Subcutaneous abdominal adipose tissue (tissue), 5 donors: Measurements from ENCODE around the gene DENND1A.
"Not testable (repeated sequence)": the region's sequence is repeated elsewhere in the genome, so short reads cannot be mapped to it uniquely, and the experiment has no call there.

ENCODE experiments used
- H3K27ac ChIP-seq: one replicate; pipeline ENCODE4 v1.7.0; 2013; ENCODE audit warnings: low read depth, mild to moderate bottlenecking, inconsistent platforms, low read length, moderate library complexity
- H3K27me3 ChIP-seq, 5 donors: one replicate each; pipeline ENCODE4 v1.7.0; 2013; ENCODE audit warnings: low read length in 5 of 5, inconsistent platforms in 1 of 5; ENCODE audit not compliant: control insufficient read depth in 5 of 5, insufficient read depth in 4 of 5
- H3K36me3 ChIP-seq, 5 donors: one replicate each; pipeline ENCODE4 v1.7.0; 2013; ENCODE audit warnings: low read length in 5 of 5; ENCODE audit not compliant: control insufficient read depth in 5 of 5, insufficient read depth in 5 of 5
- H3K4me1 ChIP-seq, 5 donors: one replicate each; pipeline ENCODE4 v1.7.0; 2013; ENCODE audit warnings: low read length in 5 of 5, mild to moderate bottlenecking in 3 of 5, moderate library complexity in 1 of 5; ENCODE audit not compliant: control insufficient read depth in 5 of 5, insufficient read depth in 5 of 5
- H3K4me3 ChIP-seq, 5 donors: one replicate each; pipeline ENCODE4 v1.7.0; 2013; ENCODE audit warnings: low read length in 5 of 5, low read depth in 1 of 5
- H3K9ac ChIP-seq, 5 donors: one replicate each; pipeline ENCODE4 v1.7.0; 2013; ENCODE audit warnings: low read length in 5 of 5, mild to moderate bottlenecking in 4 of 5, moderate library complexity in 3 of 5
- H3K9me3 ChIP-seq, 5 donors: one replicate each; pipeline ENCODE4 v1.7.0; 2013; ENCODE audit warnings: low read length in 5 of 5; ENCODE audit not compliant: control insufficient read depth in 5 of 5
- donor health status: healthy.
- donor health status: healthy.
- donor health status: healthy.
- donor health status: healthy.
- donor health status: healthy.

The DENND1A gene

GRCh38 chr9:123636805-123637204 lies 293.1 kb downstream of the DENND1A start:
- not testable (repeated sequence) for H3K9me3 ChIP-seq, H3K27ac ChIP-seq, H3K27me3 ChIP-seq, H3K36me3 ChIP-seq, H3K9ac ChIP-seq, H3K4me3 ChIP-seq
- peaks cover 0 to 18% (median 0%) of the 10 kb centered on the region in 5 donors for H3K4me1 ChIP-seq

GRCh38 chr9:123631862-123632261 lies 298.1 kb downstream of the DENND1A start:
- no peaks in the 10 kb centered on the region for H3K27me3 ChIP-seq
- no peak overlapping the region for H3K27ac ChIP-seq
- H3K9me3 ChIP-seq = no peaks in the 10 kb centered on the region
- H3K4me3 ChIP-seq = no peak overlapping the region
- peaks cover 12 to 29% (median 20%) of the 10 kb centered on the region in 5 donors for H3K36me3 ChIP-seq
- peaks cover 0 to 5% (median 0%) of the 10 kb centered on the region in 5 donors for H3K4me1 ChIP-seq
- no peak overlapping the region for H3K9ac ChIP-seq

GRCh38 chr9:123630233-123630632 lies 299.7 kb downstream of the DENND1A start:
- H3K27ac ChIP-seq = no peak overlapping the region
- no peaks in the 10 kb centered on the region for H3K27me3 ChIP-seq
- H3K9me3 ChIP-seq = no peaks in the 10 kb centered on the region
- H3K36me3 ChIP-seq = peaks cover 12 to 40% (median 20%) of the 10 kb centered on the region in 5 donors
- H3K4me1 ChIP-seq = no peaks in the 10 kb centered on the region
- H3K4me3 ChIP-seq = no peak overlapping the region
- no peak overlapping the region for H3K9ac ChIP-seq

GRCh38 chr9:123629531-123629930 lies 300.4 kb downstream of the DENND1A start:
- Histone ChIP-seq H3K9me3 (no peaks in the 10 kb centered on the region), H3K4me1 (no peaks in the 10 kb centered on the region), H3K27me3 (no peaks in the 10 kb centered on the region), H3K27ac (no peak overlapping the region), H3K36me3 (peaks cover 13 to 40% (median 20%) of the 10 kb centered on the region in 5 donors), H3K4me3 (no peak overlapping the region), H3K9ac (no peak overlapping the region)

GRCh38 chr9:123622711-123623241 lies 307.1 kb downstream of the DENND1A start:
- no peak overlapping the region for H3K27ac ChIP-seq
- no peak overlapping the region for H3K4me3 ChIP-seq
- H3K36me3 ChIP-seq = peaks cover 6 to 19% (median 10%) of the 10 kb centered on the region in 5 donors
- no peaks in the 10 kb centered on the region for H3K4me1 ChIP-seq
- H3K9ac ChIP-seq = no peak overlapping the region
- H3K27me3 ChIP-seq = no peaks in the 10 kb centered on the region
- no peaks in the 10 kb centered on the region for H3K9me3 ChIP-seq

GRCh38 chr9:123620239-123620638 lies 309.7 kb downstream of the DENND1A start:
- H3K27ac ChIP-seq = no peak overlapping the region
- H3K9me3 ChIP-seq = no peaks in the 10 kb centered on the region
- no peaks in the 10 kb centered on the region for H3K27me3 ChIP-seq
- no peaks in the 10 kb centered on the region for H3K4me1 ChIP-seq
- H3K36me3 ChIP-seq = peaks cover 0 to 7% (median 4%) of the 10 kb centered on the region in 5 donors
- H3K4me3 ChIP-seq = no peak overlapping the region
- no peak overlapping the region for H3K9ac ChIP-seq

GRCh38 chr9:123617952-123618678 lies 311.8 kb downstream of the DENND1A start:
- Histone ChIP-seq H3K36me3 (peaks cover 0 to 10% (median 2%) of the 10 kb centered on the region in 5 donors), H3K9ac (no peak overlapping the region), H3K27me3 (no peaks in the 10 kb centered on the region), H3K9me3 (no peaks in the 10 kb centered on the region), H3K27ac (no peak overlapping the region), H3K4me3 (no peak overlapping the region), H3K4me1 (no peaks in the 10 kb centered on the region)

- Histone ChIP-seq H3K27me3 (no peaks in the 10 kb centered on the region), H3K4me1 (no peaks in the 10 kb centered on the region), H3K27ac (no peak overlapping the region), H3K9me3 (no peaks in the 10 kb centered on the region), H3K36me3 (peaks cover 0 to 10% (median 3%) of the 10 kb centered on the region in 5 donors), H3K9ac (no peak overlapping the region), H3K4me3 (no peak overlapping the region)
These were observed 312.6 kb downstream of the DENND1A start for GRCh38 chr9:123617286-123617685.

- Histone ChIP-seq H3K36me3 (peaks cover 0 to 10% (median 3%) of the 10 kb centered on the region in 5 donors), H3K4me3 (no peak overlapping the region), H3K4me1 (no peaks in the 10 kb centered on the region), H3K27ac (no peak overlapping the region), H3K9me3 (no peaks in the 10 kb centered on the region), H3K9ac (no peak overlapping the region), H3K27me3 (no peaks in the 10 kb centered on the region)
These were observed 313.2 kb downstream of the DENND1A start for GRCh38 chr9:123616707-123617106.

GRCh38 chr9:123615381-123615780 lies 314.5 kb downstream of the DENND1A start:
- H3K36me3 ChIP-seq = peaks cover 0 to 10% (median 3%) of the 10 kb centered on the region in 5 donors
- H3K9me3 ChIP-seq = no peaks in the 10 kb centered on the region
- H3K4me3 ChIP-seq = no peak overlapping the region
- H3K9ac ChIP-seq = no peak overlapping the region
- H3K27ac ChIP-seq = no peak overlapping the region
- peaks cover 0 to 5% (median 0%) of the 10 kb centered on the region in 5 donors for H3K4me1 ChIP-seq
- no peaks in the 10 kb centered on the region for H3K27me3 ChIP-seq
